AG09309 (cell line): ENCODE measurements around the gene ARHGAP30.
"Not testable (repeated sequence)": the region's sequence is repeated elsewhere in the genome, so short reads cannot be mapped to it uniquely, and the experiment has no call there.

Experiments
- DNase-seq: peaks from one replicate; pipeline ENCODE4 v3.0.0-alpha.2; 2010; ENCODE audit warnings: low read depth
- H3K4me3 ChIP-seq: 2 replicates; pipeline ENCODE4 v1.5.1; 2011; ENCODE audit warnings: mild to moderate bottlenecking, low read depth, low read length, moderate library complexity; ENCODE audit not compliant: control insufficient read depth
- TF ChIP-seq, protein P1 (sequence below): IDR thresholded peaks from 2 replicates; pipeline ENCODE4 v1.5.1; 2011; ENCODE audit warnings: mild to moderate bottlenecking, low read depth, low read length, inconsistent platforms; ENCODE audit not compliant: insufficient read depth, control insufficient read depth; ENCODE audit errors: missing control alignments

Gene ARHGAP30

GRCh38 chr1:161031874-161032273, 37.8 kb downstream of the ARHGAP30 start:
- H3K4me3 ChIP-seq: no peak overlapping the region
- no peak for DNase-seq
- TF ChIP-seq, protein P1, sequence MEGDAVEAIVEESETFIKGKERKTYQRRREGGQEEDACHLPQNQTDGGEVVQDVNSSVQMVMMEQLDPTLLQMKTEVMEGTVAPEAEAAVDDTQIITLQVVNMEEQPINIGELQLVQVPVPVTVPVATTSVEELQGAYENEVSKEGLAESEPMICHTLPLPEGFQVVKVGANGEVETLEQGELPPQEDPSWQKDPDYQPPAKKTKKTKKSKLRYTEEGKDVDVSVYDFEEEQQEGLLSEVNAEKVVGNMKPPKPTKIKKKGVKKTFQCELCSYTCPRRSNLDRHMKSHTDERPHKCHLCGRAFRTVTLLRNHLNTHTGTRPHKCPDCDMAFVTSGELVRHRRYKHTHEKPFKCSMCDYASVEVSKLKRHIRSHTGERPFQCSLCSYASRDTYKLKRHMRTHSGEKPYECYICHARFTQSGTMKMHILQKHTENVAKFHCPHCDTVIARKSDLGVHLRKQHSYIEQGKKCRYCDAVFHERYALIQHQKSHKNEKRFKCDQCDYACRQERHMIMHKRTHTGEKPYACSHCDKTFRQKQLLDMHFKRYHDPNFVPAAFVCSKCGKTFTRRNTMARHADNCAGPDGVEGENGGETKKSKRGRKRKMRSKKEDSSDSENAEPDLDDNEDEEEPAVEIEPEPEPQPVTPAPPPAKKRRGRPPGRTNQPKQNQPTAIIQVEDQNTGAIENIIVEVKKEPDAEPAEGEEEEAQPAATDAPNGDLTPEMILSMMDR: no peak

DNA sequence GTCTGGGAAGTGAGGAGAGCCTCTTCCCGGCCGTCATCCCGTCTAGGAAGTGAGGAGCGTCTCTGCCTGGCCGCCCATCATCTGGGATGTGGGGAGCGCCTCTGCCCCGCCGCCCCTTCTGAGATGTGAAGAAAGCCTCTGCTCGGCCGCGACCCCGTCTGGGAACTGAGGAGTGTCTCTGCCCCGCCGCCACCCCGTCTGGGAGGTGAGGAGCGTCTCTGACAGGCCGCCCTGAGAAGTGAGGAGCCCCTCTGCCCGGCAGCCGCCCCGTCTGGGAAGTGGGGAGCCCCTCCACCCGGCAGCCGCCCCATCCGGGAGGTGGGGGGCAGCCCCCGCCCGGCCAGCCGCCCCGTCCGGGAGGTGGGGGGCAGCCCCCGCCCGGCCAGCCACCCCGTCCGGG, 40.2 kb downstream of the ARHGAP30 start:
- DNase-seq, H3K4me3 ChIP-seq: not testable (repeated sequence)

- not testable (repeated sequence) for H3K4me3 ChIP-seq, DNase-seq
These were observed 42.7 kb downstream of the ARHGAP30 start for GRCh38 chr1:161026954-161027353.

- not testable (repeated sequence) for H3K4me3 ChIP-seq, DNase-seq
These were observed 47.3 kb downstream of the ARHGAP30 start for GRCh38 chr1:161022432-161022831.

- no peak overlapping the region for H3K4me3 ChIP-seq
- DNase-seq: no peak
- TF ChIP-seq, protein P1: no peak
These were observed 47.7 kb downstream of the ARHGAP30 start for GRCh38 chr1:161021970-161022353.

DNA sequence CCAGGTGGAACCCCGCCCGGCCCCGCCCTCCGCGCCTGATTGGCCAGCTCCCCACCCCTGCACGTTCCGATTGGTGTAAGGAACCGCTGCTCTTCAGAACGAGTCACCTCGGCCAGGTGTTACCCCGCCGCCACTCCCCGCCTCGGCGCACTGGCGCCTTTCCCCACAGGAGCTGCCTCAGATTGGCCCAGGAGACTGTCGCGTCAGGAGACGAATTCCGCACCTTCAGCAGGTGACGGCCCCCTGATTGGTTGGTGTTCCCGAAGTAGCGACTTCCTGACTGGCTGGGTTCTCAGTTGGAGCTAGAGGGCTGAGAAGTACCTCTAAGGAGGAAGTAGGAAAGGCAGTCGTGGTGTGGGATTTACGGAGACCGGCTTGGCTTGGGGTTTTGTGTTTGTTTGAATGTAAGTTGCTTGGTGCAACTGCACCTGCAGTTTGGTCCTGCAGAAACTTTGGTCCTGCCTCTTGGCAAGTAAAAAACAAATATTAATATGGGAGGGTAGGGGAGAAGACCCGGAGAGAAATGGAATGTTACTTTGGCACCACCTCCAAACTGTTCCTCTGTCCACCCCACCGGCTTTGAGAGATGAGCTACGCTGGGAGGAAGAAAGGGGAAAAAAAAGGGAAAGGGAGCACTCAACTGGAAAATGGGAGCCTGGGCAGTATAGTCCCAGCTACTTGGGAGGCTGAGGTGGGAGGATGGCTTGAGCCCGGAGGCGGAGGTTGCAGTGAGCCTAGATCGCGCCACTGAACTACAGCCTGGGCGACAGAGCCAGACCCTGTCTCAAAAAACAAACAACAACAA, 48.3 kb downstream of the ARHGAP30 start:
- TF ChIP-seq, protein P1: peak; percentile 6
- peak overlapping the region; percentile 42 for H3K4me3 ChIP-seq
- no peak for DNase-seq

GRCh38 chr1:161020509-161021164, 49.1 kb downstream of the ARHGAP30 start, which contains the start of gene F11R:
TSS of gene F11R (minus strand) at chr1:161021152. CDS start at chr1:161021073, 79 bp downstream.
- TF ChIP-seq, protein P1: no peak
- peak within 1 kb of the TSS; percentile 42 for H3K4me3 ChIP-seq
- no peak for DNase-seq

- no peak for DNase-seq
- no peak overlapping the region for H3K4me3 ChIP-seq
- TF ChIP-seq, protein P1: no peak
These were observed 49.8 kb downstream of the ARHGAP30 start for GRCh38 chr1:161019751-161020495.

DNA sequence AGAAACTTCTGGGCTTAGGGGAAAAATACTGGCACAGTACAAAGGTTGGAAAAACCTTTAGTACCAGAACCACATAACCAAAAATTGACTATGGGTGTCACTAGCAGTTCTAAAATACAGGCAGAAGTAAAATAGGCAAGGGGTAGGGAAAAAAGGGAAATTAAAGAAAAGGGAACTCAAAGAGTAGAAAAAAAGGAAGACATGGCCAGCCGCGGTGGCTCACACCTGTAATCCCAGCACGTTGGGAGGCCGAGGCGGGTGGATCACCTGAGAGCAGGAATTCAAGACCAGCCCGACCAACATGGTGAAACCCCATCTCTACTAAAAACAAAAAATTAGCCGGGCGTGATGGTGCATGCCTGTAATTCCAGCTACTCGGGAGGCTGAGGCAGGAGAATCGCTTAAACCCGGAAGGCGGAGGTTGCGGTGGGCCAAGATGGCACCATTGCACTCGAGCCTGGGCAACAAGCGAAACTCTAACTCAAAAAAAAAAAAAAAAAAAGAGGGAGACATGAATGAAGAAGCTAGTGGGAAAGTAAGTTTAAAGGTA, 50.5 kb downstream of the ARHGAP30 start:
- not testable (repeated sequence) for H3K4me3 ChIP-seq, DNase-seq
